Thoracic aorta (tissue), 2 donors: ENCODE data around the gene POC5. TPM values are rescaled to one million over a fixed set of nuclear protein-coding genes. Genes with fewer than 3 reads are reported as not detected.

Experiments
- ATAC-seq: fragments of 150-250 bp; one replicate; pipeline ENCODE4 v1.8.0; 2017; ENCODE audit warnings: low read depth; ENCODE audit not compliant: insufficient number of reproducible peaks, low FRiP score
- DNase-seq: peaks from one replicate; pipeline ENCODE4 v3.0.0-alpha.2; 2020; ENCODE audit warnings: low spot score
- H3K27ac ChIP-seq, 2 donors: fragments of 200-600 bp; sonication (generic); 1 replicate in 1 of 2; 2 replicates in 1 of 2; pipeline ENCODE4 v1.5.1; 2016; ENCODE audit warnings: mild to moderate bottlenecking in 2 of 2, moderate library complexity in 2 of 2
- H3K27me3 ChIP-seq: fragments of 200-600 bp; sonication (generic); replicated peaks from 2 replicates; pipeline ENCODE4 v1.6.0; 2016; ENCODE audit warnings: mild to moderate bottlenecking; ENCODE audit not compliant: insufficient read depth
- H3K36me3 ChIP-seq: fragments of 200-600 bp; sonication (generic); one replicate; pipeline ENCODE4 v1.5.1; 2016
- H3K4me1 ChIP-seq, 2 donors: fragments of 200-600 bp; sonication (generic); 1 replicate in 1 of 2; 2 replicates in 1 of 2; pipeline versions ENCODE4 v1.5.1 to v1.6.0; 2016; ENCODE audit warnings: low read depth in 2 of 2, mild to moderate bottlenecking in 1 of 2; ENCODE audit not compliant: control insufficient read depth in 1 of 2
- H3K4me3 ChIP-seq: fragments of 200-600 bp; sonication (generic); 2 replicates; pipeline ENCODE4 v1.5.1; 2016; ENCODE audit warnings: mild to moderate bottlenecking
- H3K9me3 ChIP-seq: fragments of 200-600 bp; sonication (generic); 2 replicates; pipeline ENCODE4 v1.5.1; 2016
- CTCF ChIP-seq: fragments of 200-600 bp; sonication (generic); IDR thresholded peaks from one replicate; pipeline ENCODE4 v1.5.1; 2019; ENCODE audit warnings: antibody characterized with exemption
- total RNA-seq, 2 donors: library from RNA; depleted of rRNA; stranded (reverse); fragments of >200 nt; gene quantifications; one replicate each; pipeline versions ENCODE4 v1.1.0 to v1.2.3, GENCODE V29; 2016

POC5 gene
- total RNA-seq, 2 donors from 2014 or later, result 5.1 to 18.4 TPM

GRCh38 chr5:75668977-75669689, 48.1 kb downstream of the POC5 start:
- H3K4me3 ChIP-seq, result peak overlapping the region; percentile 41

GRCh38 chr5:75668445-75668844, 48.8 kb downstream of the POC5 start:
- Histone ChIP-seq H3K27ac (no peak overlapping the region), H3K4me1 (peaks cover 10 to 18% of the 10 kb centered on the region in 2 donors), H3K27me3 (no peaks in the 10 kb centered on the region), H3K4me3 (no peak overlapping the region), H3K9me3 (no peaks in the 10 kb centered on the region), H3K36me3 (no peaks in the 10 kb centered on the region)
- DNase-seq (no peak), ATAC-seq (no peak)
- TF ChIP-seq CTCF, result no peak

More at GRCh38 chr5:75668977-75669689, 48.1 kb downstream of the POC5 start:
- Histone ChIP-seq H3K36me3 (no peaks in the 10 kb centered on the region), H3K27ac (no peak overlapping the region), H3K4me1 (peaks cover 10 to 18% of the 10 kb centered on the region in 2 donors), H3K27me3 (no peaks in the 10 kb centered on the region), H3K9me3 (no peaks in the 10 kb centered on the region)
- no peak for DNase-seq
- TF ChIP-seq CTCF, result no peak
- no peak for ATAC-seq

- Histone ChIP-seq H3K27ac (no peak overlapping the region), H3K36me3 (no peaks in the 10 kb centered on the region), H3K9me3 (no peaks in the 10 kb centered on the region), H3K4me1 (peaks cover 10 to 18% of the 10 kb centered on the region in 2 donors), H3K27me3 (no peaks in the 10 kb centered on the region), H3K4me3 (no peak overlapping the region)
- ATAC-seq (no peak), DNase-seq (no peak)
- no peak for TF ChIP-seq CTCF
Observed at GRCh38 chr5:75667586-75667985, 49.7 kb downstream of the POC5 start.

DNA sequence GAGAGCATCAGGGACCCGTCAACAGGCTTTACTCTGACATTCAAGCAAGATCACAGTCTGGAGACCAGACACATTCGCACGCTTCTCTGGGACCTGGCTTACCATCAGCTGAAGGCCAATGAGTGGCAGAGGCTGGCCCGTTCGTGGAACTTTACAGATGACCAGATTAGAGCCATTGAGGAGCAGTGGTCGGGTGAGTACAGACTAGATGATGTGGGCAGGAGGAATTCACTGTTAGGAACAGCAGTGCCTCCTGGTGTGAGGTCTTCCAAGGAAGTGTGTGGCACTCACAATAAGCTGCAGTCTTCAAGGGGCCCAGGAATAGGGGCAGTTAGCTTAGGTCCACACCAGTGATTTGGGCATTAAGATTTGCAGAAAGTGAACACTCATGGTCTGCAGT, 50.4 kb downstream of the POC5 start:
- H3K27ac ChIP-seq, result no peak overlapping the region
- H3K27me3 ChIP-seq, result no peaks in the 10 kb centered on the region
- H3K4me1 ChIP-seq, result peaks cover 10 to 18% of the 10 kb centered on the region in 2 donors
- H3K4me3 ChIP-seq, result no peak overlapping the region
- ATAC-seq (no peak), DNase-seq (no peak)
- no peaks in the 10 kb centered on the region for H3K36me3 ChIP-seq
- TF ChIP-seq CTCF, result no peak
- H3K9me3 ChIP-seq, result no peaks in the 10 kb centered on the region

DNA sequence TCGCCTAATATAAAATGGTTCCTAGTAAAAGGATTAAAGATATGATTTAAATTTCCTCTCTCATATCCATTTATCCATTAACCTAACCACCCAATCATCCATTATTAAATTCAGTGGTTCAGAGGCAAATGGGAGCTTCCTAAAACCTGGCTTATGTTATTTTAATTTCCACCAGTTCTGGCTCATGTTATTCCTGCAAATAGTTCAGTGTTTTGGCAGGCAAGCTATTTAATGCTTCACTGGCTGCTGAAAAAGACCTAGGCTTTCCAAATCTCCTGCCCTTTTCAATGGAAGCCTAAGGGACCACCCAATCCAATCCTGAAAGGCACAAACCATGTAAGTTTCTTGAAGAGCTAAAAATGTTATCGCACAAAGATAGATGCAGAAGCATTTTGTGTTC, 52.3 kb downstream of the POC5 start:
- no peak for DNase-seq
- H3K27me3 ChIP-seq, result no peaks in the 10 kb centered on the region
- no peak overlapping the region for H3K4me3 ChIP-seq
- H3K27ac ChIP-seq, result no peak overlapping the region
- no peaks in the 10 kb centered on the region for H3K9me3 ChIP-seq
- TF ChIP-seq CTCF, result no peak
- ATAC-seq, result no peak
- no peaks in the 10 kb centered on the region for H3K36me3 ChIP-seq
- H3K4me1 ChIP-seq, result peaks cover 10 to 13% of the 10 kb centered on the region in 2 donors
